ENCODE measurements around the gene CFAP99. TPM values are rescaled to one million over a fixed set of nuclear protein-coding genes. Genes with fewer than 3 reads are reported as not detected.

CFAP99 gene
- total and polyA plus RNA-seq, 2 donors (not counting 1 experiment from before 2014, with no cell fraction given): not detected

GRCh38 chr4:2462218-2462991 is 43.6 kb downstream of the CFAP99 start:
- Histone ChIP-seq H4K20me1 (ENCODE audit: control insufficient read depth, insufficient read depth, low read length, poor library complexity, severe bottlenecking) (peaks cover 15% of the 10 kb centered on the region), H3K4me1 (ENCODE audit: control insufficient read depth in 2 of 2, insufficient read depth in 2 of 2, low read length in 2 of 2) (peaks cover 5 to 10% of the 10 kb centered on the region in 2 donors), H3K4me2 (replicated peaks; ENCODE audit: low read depth, low read length, poor library complexity, severe bottlenecking) (peak overlapping the region; percentile 96), H2AFZ (ENCODE audit: insufficient read depth, low read depth, low read length, poor library complexity, severe bottlenecking) (peak overlapping the region; percentile 87), H3K9me3 (ENCODE audit: control extremely low read depth in 1 of 3, control insufficient read depth in 2 of 3, insufficient read depth in 1 of 3, low read length in 2 of 3) (no peaks in the 10 kb centered on the region), H3K27ac (ENCODE audit: low read length in 2 of 2) (no peak overlapping the region), H3K36me3 (replicated peaks in 1 of 2; ENCODE audit: control extremely low read depth in 1 of 2, control insufficient read depth in 1 of 2, extremely low read depth in 1 of 2, insufficient read depth in 2 of 2, low read length in 1 of 2) (no peaks in the 10 kb centered on the region), H3K4me3 (ENCODE audit: control extremely low read depth in 1 of 5, extremely low read depth in 1 of 5, insufficient read depth in 1 of 5, low read depth in 2 of 5, low read length in 4 of 5) (peak overlapping the region in 3 of 5 experiments; percentile 38 to 47 (median 46)), H3K9ac (ENCODE audit: low read length) (peak overlapping the region; percentile 63), H3K79me2 (ENCODE audit: control insufficient read depth, insufficient read depth, low read length) (peaks cover 27% of the 10 kb centered on the region), H3K27me3 (replicated peaks in 1 of 4; ENCODE audit: control extremely low read depth in 1 of 4, control insufficient read depth in 3 of 4, insufficient read depth in 4 of 4, low read length in 3 of 4) (peaks cover 0 to 9% (median 4%) of the 10 kb centered on the region in 4 experiments)
- ChIA-PET CTCF (interaction anchor here (0.5 to 7.5 kb wide), 15 partner anchors 19 to 243 kb away, joined by 3 to 54 read pairs (median 3); partner anchors contain the start of genes CFAP99, HAUS3 and POLN), POLR2A (no interaction called here)
- Mint-ChIP-seq H3K27me3 (peaks cover 3% of the 10 kb centered on the region), H3K9me3 (ENCODE audit: insufficient read depth) (no peaks in the 10 kb centered on the region), H3K4me3 (peak overlapping the region; percentile 82), H3K27ac (no peak overlapping the region), H3K4me1 (peaks cover 9% of the 10 kb centered on the region)
- intact Hi-C loops (cut with micrococcal nuclease): loop anchor here (5.0 kb wide), 1 partner anchor 35 kb away; no protein-coding TSS in a partner anchor
- WGBS (ENCODE audit: insufficient coverage): 5% methylated on average over 98 of the region's 99 CpGs
- peak; percentile 97 for ATAC-seq (ENCODE audit: low read depth)
- peak; percentile 83 for DNase-seq
- TF ChIP-seq CTCF (IDR thresholded peaks at IDR 0.05): peak; percentile 71
- TF ChIP-seq EZH2 (IDR thresholded peaks at IDR 0.05; ENCODE audit: borderline replicate concordance, insufficient read depth, low read depth, low read length, poor library complexity, severe bottlenecking): no peak

Measured in B cell (primary cell).